COLO668 (cell line): ENCODE results near the gene DNHD1.

Source experiments
- DNase-seq: peaks from one replicate; lab custom pipeline; 2025; ENCODE audit not compliant: unreplicated experiment; lab: John Stamatoyannopoulos, UW

DNHD1 gene

DNA sequence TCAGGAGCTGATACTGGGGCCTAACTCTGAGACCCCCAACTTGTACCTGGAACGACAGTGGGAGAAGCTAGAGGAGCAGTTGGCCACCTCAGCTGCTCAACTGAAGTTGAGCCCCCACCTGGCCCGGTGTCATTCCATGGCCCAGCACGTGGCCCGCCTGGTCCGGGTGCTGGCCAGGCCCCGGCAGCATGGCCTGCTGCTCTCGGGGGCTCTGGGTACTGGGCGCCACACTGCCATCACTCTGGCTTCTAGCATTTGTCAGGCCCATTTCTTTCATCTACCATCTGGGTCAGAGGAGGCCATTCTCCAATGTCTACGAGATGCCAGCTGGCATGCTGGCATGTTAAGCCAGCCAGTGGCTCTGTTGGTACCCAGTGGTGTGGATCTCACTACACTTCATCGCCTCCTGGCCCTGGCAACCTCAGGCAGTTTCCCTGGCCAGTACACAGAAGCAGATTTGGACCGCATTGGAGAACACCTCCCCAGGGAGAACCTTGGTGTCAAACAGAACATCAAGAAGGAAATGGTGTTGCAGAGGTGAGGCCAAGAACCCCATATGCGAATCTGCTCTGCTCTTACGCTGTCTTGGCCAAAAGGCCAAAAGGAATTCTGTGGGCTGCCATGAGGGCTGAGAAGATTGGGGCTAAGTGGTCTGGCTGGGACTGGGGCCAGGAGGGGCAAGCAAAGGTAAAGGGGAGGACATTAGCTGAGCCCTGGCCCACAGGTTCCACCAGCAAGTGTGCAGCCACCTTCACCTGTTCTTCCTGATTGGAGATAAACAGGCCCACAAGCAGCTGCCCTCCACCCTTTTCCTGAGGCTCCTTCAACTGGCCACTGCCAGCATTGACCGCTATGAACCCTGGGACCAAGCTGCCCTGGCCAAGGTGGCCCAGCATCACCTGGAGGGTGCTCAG lies 60.9 kb downstream of the DNHD1 start:
- no peak for DNase-seq

DNA sequence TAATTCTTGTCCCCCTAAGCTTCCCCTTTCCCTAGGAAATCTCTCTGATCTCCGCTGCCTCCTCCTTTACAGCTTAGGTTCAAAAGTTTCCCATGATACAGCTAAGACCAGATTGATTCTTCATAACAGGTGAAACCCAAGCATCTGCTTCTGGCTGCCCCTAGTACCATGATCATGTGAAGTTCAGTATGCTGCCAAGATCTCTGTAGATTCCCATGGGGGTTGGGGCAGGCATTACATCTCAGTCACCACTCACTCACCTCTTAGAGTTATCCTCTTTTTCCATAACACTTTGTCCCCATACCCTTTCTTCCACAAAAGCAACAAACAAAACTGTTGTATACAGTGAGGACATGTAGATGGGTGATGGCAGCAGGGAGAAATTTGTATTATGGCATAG lies 62.3 kb downstream of the DNHD1 start:
- DNase-seq, result no peak

DNA sequence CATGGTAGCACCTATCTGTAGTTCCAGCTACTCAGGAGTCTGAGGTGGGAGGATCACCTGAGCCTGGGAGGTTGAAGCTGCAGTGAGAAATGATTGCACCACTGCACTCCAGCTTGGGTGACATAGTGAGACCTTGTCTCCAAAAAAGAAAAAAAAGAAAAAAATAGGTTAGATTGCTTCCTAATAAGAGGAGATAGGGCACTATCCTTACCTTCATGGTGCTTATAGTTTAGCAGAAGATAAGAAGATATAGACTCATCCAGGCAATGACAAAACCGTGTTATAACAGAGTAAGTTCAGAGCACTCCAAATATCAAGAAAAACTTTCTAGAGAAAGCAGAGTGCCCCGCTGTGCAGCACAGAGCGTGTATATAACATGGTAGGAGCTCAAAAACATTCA lies 64.2 kb downstream of the DNHD1 start:
- no peak for DNase-seq

DNA sequence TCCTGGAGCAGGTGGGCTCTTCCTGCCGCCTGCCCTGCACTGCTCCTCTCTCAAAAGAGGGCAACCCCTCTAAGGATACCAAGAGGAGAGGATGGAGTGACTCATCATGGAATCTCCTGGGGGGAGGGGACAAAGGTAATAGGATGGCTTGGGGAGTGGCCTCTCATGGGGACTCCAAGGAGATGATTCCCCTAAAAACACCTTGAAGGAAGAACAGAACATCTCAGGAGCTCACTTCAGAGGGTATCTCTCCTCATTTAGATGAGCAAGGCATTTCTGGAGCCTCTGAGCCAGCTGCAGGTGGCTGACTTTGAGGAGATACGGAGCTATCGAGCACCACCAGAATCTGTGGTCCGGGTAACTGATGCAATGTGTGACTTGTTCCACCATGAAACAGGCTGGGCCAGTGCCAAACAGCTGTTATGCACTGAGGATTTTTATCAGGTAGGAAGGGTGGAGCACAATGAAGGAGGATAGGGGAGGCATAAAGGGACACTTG lies 66.1 kb downstream of the DNHD1 start:
- DNase-seq, result no peak

DNA sequence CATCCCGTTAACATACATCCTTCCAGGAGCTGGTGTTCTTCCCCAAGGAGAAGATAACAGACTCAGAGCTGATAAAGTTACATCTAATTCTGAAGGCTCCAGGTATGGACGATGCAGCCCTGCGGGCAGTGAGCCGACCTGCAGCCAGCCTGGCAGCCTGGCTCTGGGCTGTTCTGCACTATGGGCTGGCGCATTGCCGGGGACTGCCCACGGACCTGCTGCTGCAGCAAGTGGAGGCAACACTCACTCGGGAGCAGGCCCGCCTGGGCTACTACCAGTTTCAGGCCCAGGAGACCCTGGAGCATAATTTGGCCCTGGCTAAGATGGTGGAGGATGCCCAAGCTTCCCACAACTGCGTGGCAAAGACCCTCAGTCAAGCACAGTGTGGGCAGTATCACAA lies 66.6 kb downstream of the DNHD1 start:
- no peak for DNase-seq

DNA sequence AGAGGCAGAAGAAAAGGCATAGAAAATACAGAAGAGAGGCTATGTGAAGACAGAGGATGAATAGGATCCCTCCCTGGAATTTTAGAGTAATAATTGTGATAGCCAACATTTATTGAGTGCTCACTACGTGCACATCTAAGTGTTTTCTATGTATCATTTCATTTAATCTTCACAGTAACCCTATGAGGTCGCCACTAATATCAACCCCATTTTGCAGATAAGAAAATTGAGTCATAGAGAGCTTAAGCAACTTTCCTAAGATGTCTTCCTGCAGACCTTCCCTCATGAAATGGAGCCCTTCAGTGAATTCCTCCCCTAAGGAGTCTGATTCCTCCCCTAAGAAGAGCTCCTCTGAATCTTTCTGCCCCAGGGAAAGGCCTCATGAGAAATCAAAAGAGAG lies 68.2 kb downstream of the DNHD1 start:
- no peak for DNase-seq

DNA sequence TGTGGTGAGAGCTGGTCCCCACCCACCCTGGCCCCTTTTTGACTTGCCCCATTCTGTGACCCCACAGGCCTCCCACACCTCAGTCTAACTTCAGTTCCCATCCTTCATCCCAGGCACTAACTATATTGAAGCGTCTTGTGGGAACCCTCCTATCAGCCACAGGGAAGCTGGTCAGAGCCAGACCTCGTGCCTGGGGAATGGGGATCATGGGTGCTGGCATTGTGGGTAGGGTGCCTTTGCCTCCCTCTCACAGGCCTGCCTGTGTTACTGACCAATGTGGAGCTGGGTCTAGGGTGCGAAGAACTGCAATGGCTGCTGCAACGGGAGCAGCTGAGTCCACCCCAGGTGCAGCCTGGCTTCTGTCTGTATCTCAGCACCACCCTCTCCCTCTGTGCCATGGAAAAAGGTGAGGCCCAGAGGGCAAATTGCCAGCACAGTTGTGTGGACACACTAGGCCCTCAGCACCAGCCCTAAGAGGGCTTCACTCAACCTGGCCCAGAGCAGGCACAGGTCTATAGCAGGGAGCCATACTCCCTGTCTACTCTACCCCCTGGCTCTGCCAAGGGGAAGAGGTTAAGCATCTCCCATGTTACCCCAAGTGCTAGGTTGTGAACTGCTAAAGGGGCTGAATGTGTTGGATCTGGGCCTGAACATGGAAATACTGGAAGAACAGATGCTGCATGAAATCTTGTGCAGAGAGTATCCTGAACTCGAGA lies 69.1 kb downstream of the DNHD1 start:
- no peak for DNase-seq

DNA sequence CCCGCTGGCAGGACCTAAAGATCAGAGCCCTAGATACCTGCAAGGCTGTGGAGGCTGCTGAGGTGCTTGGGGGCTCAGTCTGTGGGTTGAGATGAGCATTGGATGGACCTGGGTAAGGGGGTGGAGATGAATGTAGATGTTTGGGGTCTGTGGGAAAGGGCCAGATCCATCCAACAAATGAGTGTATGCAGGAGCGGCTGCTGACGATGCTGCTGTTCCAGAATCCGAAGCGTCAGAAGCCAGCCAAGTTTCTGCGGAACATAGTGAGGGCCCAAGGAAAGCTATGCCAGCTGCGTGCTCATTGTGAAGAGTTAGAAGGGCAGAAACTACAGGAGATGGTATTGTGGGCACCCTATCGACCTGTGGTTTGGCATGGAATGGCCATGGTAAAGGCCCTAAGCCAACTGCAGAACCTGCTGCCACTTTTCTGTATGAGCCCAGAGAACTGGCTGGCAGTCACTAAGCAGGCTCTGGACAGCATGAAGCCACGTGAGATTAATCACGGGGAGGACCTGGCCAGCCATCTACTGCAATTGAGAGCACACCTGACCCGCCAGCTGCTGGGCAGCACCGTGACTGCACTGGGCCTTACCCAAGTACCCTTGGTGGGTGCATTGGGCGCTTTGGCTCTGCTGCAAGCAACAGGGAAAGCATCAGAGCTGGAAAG lies 69.8 kb downstream of the DNHD1 start:
- DNase-seq, result no peak

DNA sequence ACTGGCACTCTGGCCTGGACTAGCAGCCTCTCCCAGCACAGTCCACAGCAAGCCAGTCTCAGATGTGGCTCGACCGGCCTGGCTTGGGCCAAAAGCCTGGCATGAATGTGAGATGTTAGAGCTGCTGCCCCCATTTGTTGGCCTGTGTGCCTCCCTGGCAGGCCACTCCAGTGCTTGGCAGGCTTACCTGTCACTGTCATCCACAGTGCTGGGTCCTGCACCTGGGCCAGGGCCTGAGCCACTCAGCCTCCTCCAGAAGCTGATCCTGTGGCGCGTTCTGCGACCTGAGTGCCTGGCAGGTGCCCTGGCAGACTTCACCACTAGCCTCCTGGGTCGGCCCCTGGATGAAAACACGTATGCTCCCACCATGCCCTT lies 70.3 kb downstream of the DNHD1 start:
- DNase-seq, result no peak

DNA sequence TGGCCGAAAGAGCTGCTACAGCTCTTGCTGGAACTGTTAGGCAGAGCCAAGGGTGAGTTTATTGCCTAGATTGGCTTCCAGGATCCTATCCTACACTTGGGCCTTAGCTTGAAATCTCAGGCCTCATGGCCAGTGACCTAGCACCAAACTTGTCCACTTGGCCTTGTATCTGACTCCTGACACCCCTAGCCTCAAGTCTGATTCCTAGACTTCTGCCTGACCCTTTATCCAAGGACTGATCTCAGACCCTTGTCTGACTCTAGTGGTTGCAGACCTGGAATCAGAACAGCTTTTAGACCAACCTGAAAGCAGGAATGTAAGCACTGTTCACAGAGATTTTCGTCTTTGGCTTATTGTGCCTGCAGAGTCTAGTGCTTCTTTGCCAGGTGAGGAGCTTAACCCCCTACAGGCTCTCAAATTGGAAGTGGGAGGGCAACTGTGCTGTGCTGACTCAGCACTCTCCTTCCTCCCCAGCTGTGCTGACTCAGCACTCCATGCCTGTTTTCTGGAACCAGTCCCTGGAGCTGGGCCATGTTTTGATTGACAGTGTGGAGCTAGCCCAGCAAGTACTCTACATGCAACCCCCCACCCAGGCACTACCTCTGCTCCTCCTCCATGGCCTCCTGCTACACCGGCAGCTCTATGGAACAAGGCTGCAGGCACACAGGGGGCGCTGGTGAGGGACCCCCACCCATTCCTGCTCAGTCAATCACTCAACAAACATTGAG lies 71.3 kb downstream of the DNHD1 start:
- no peak for DNase-seq

DNA sequence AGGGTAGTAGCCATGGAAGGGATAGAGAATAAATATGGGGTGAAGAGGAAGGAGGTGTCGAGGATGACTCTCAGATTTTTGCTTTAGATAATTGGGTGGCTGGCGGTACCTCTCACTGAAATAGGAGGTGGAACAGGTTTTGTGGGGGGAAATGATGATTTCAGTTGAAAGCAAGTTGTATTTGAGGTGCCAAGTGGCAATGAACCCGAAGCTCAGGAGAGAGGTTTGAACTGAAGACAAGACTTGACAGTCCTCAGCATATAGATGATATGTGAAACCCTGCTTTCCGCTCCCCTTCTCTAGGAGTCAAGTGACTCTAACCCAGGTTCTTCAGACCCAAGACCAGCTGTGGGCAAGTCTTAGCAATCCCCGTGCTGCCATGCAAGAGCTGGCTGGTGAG lies 72.6 kb downstream of the DNHD1 start:
- no peak for DNase-seq

DNA sequence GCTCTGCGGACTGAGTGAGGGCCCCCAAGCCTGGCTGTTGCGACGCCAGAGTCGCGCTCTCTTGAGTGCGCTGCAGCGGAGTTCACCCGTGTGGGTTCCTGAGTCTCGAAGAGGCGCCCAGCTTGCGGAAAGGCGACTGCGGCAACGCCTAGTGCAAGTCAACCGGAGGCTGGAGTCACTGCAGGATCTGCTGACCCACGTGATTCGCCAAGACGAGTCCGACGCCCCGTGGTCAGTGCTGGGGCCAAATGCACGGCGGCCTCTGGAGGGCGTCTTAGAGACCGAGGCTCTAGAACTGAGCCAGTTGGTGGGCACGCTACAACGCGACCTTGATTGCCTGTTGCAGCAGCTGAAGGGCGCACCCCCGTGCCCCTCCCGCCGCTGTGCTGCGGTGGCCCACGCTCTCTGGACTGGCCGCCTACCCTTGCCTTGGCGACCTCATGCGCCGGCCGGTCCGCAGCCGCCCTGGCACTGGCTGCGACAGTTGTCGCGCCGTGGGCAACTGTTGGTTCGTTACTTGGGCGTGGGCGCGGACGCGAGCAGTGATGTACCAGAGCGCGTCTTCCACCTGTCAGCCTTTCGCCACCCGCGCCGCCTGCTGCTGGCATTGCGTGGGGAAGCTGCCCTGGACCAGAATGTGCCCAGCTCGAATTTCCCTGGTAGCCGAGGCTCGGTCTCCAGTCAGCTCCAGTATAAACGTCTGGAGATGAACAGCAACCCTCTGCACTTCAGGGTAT lies 73.8 kb downstream of the DNHD1 start:
- no peak for DNase-seq

DNA sequence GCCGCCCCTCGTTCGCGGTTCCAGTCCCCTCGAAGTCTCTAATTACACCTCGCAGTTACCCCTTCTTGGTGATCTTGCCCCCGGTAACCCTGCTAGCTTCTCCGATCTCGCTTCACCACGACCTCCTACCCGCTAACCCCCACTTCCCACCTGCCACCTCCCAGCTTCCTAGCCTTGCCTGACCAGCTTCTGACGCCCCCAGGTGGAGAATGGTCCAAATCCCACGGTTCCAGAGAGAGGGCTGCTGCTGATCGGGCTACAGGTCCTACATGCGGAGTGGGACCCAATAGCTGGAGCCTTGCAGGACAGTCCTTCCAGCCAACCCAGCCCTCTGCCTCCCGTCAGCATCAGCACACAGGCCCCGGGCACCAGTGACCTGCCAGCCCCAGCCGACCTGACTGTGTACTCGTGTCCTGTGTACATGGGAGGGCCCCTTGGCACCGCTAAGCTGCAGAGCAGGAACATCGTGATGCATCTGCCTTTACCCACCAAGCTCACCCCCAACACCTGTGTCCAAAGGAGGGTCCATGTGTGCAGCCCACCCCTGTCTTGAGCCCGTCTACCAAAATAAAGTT lies 74.4 kb downstream of the DNHD1 start:
- DNase-seq, result no peak

DNA sequence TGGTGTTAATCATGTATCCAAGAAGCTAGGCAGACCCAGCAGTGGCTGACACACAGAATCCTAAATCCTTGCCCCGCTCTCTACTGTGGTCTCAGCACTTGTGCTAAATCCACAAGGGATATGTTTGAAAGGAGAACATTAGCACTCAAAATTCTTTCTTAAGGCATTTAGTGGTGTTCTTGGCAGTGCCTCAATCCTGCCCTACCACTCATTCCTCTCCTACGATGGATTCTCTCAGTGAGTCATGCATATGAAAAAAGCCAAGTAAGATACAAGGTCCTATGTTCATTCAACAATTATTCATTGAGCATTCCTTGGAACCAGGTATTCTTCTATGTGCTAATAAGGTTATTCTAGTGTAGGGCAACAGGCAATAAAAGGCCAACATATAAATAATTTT lies 75.1 kb downstream of the DNHD1 start:
- no peak for DNase-seq

DNA sequence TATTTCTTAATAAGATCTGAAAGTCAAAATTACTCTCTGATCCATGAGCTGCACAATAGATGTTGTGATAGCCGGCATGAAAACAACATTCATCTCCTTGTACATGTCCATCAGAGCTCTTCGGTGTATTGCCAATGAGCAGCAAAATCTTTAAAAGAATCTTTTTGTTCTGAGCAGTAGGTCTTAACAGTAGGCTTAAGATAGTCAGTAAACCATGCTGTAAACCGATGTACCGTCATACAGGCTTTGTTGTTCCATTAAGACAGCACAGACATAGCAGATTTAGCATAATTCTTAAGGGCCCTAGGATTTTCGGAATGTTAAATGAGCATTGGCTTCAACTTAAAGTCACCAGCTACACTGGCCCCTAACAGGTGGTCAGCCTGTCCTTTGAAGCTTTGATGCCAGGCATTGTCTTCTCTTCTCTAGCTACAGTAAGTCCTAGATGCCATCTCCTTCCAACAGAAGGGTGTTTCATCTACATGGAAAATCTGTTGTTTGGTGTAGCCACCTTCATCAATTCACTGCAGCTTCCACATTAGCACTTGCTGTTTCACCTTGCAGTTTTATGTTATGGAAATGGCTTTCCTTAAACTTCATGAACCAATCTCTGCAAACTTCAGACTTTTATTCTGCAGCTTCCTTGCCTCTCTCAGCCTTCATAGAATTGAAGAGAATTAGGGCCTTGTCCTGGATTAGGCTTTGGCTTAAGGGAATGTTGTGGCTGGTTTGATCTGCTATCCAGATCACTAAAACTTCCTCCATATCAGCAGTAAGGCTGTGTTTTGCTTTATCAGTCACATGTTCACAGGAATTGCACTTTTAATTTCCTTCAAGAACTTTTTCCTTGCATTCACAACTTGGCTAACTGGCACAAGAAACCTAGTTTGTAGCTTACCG lies 78.0 kb downstream of the DNHD1 start:
- DNase-seq, result no peak

DNA sequence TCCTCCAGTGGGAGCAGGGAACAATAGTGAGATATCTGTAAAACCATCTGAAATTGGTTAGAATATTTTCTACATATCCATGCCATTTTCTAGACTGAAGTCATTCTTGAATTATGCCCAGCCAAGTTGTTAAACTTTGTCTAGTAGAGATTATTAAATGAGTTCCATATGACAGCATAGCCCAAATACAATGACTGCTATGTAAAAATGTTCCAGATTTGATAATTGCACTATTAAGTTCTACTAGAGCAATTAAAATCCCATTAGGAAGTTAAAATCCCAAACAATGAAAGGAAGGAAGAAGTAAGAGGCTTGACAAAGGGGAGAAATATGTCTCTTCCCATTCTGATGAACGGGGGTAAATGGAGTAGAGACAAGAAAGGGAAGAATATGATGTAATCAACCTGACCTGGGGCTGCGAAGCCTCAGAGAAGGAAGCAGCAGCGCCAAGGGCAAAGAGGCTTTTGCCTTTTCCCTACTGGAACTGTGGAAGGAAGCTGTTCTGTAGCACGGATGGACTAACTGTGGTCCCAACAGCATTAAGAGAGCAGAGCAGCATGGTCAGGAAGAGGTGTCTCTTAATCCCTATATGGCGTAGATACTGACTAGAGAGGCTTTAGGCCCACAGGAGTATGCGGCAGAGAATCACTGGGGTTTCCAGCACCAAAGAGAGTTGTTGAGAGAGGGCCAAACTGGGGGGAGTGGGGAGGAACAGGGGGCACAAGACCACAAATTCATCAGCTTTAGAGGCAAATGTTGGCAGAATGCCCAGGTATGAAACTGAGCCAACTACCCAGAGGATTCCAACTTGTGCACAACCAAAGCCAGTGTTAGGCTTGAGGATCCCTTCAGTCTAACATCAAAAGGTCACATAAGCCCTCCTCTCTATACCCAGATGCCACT lies 79.6 kb downstream of the DNHD1 start:
- DNase-seq, result no peak

DNA sequence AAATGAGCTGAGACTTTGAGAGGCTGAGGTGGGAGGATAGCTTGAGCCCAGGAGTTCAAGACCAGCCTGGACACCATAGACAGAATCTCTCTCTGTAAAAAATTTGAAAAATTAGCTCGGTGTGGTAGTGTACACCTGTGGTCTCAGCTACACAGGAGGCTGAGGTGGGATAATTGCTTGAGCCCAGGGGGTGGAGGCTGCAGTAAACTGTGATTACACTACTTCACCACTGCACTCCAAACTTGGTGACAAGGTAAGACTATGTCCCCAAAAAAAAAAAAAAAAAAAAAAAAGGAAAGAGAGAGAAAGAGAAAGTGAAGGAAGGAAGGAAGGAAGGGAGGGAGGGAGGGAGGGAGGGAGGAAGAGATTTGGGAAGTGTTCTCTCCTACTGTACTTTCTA lies 81.1 kb downstream of the DNHD1 start:
- DNase-seq, result no peak

DNA sequence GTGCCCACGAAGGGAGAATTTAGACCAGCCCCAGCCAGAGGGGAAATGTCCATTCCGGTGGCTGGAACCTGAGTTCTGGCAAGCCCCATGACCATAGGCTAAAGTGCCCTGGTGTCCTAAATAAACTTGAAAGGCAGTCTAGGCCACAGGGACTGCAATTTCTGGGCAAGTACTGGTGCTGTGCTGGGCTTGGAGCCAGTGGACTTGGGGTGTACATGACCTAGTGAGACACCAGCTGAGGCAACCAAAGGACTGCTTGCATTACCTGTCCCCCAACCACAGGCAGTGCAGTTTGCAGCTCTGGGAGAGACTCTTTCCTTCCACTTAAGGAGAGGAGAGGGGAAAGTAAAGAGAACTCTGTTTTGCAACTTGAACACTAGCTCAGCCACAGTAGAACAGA lies 82.6 kb downstream of the DNHD1 start:
- DNase-seq, result no peak
